ENCODE results near the gene KANSL1.
"Not testable (repeated sequence)": the region's sequence is repeated elsewhere in the genome, so short reads cannot be mapped to it uniquely, and the experiment has no call there.

KANSL1 gene

DNA sequence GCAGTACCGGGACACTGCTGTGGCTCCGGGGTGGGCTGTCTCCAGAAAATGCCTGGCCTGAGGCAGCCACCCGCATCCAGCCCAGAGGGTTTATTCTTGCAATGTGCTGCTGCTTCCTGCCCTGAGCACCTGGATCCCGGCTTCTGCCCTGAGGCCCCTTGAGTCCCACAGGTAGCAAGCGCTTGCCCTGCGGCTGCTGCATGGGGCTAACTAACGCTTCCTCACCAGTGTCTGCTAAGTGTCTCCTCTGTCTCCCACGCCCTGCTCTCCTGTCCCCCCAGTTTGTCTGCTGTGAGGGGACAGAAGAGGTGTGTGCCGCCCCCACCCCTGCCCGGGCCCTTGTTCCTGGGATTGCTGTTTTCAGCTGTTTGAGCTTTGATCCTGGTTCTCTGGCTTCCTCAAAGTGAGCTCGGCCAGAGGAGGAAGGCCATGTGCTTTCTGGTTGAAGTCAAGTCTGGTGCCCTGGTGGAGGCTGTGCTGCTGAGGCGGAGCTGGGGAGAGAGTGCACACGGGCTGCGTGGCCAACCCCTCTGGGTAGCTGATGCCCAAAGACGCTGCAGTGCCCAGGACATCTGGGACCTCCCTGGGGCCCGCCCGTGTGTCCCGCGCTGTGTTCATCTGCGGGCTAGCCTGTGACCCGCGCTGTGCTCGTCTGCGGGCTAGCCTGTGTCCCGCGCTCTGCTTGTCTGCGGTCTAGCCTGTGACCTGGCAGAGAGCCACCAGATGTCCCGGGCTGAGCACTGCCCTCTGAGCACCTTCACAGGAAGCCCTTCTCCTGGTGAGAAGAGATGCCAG lies 181.3 kb downstream of the KANSL1 start:
- no peak for DNase-seq

DNA sequence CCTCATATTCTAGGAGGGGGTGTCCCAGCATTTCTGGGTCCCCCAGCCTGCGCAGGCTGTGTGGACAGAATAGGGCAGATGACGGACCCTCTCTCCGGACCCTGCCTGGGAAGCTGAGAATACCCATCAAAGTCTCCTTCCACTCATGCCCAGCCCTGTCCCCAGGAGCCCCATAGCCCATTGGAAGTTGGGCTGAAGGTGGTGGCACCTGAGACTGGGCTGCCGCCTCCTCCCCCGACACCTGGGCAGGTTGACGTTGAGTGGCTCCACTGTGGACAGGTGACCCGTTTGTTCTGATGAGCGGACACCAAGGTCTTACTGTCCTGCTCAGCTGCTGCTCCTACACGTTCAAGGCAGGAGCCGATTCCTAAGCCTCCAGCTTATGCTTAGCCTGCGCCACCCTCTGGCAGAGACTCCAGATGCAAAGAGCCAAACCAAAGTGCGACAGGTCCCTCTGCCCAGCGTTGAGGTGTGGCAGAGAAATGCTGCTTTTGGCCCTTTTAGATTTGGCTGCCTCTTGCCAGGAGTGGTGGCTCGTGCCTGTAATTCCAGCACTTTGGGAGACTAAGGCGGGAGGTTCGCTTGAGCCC lies 182.5 kb downstream of the KANSL1 start:
- no peak for DNase-seq

DNA sequence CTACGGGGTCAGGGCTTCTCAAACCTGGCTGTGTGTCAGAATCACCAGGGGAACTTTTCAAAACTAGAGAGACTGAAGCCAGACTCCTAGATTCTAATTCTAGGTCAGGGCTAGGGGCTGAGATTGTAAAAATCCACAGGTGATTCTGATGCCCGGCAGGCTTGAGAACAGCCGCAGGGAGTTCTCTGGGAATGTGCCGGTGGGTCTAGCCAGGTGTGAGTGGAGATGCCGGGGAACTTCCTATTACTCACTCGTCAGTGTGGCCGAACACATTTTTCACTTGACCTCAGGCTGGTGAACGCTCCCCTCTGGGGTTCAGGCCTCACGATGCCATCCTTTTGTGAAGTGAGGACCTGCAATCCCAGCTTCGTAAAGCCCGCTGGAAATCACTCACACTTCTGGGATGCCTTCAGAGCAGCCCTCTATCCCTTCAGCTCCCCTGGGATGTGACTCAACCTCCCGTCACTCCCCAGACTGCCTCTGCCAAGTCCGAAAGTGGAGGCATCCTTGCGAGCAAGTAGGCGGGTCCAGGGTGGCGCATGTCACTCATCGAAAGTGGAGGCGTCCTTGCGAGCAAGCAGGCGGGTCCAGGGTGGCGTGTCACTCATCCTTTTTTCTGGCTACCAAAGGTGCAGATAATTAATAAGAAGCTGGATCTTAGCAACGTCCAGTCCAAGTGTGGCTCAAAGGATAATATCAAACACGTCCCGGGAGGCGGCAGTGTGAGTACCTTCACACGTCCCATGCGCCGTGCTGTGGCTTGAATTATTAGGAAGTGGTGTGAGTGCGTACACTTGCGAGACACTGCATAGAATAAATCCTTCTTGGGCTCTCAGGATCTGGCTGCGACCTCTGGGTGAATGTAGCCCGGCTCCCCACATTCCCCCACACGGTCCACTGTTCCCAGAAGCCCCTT lies 183.3 kb downstream of the KANSL1 start:
- no peak for DNase-seq

DNA sequence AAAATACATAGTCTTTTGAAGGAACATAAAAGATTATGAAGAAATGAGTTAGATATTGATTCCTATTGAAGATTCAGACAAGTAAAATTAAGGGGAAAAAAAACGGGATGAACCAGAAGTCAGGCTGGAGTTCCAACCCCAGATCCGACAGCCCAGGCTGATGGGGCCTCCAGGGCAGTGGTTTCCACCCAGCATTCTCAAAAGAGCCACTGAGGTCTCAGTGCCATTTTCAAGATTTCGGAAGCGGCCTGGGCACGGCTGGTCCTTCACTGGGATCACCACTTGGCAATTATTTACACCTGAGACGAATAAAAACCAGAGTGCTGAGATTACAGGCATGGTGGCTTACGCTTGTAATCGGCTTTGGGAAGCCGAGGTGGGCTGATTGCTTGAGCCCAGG lies 184.6 kb downstream of the KANSL1 start:
- no peak for DNase-seq

DNA sequence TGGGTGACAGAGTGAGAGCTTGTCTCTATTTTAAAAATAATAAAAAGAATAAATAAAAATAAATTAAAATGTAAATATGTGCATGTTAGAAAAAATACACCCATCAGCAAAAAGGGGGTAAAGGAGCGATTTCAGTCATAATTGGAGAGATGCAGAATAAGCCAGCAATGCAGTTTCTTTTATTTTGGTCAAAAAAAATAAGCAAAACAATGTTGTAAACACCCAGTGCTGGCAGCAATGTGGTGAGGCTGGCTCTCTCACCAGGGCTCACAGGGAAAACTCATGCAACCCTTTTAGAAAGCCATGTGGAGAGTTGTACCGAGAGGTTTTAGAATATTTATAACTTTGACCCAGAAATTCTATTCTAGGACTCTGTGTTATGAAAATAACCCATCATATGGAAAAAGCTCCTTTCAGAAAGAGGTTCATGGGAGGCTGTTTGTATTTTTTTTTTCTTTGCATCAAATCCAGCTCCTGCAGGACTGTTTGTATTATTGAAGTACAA lies 185.7 kb downstream of the KANSL1 start:
- no peak for DNase-seq

DNA sequence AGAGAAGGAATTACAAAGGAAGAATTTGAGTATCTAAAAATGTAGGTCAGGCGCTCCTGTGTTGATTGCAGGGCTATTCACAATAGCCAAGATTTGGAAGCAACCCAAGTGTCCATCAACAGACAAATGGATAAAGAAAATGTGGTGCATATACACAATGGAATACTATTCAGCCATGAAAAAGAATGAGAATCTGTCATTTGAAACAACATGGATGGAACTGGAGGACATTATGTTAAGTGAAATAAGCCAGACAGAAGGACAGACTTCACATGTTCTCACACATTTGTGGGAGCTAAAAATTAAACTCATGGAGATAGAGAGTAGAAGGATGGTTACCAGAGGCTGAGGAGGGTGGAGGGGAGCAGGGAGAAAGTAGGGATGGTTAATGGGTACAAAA lies 187.1 kb downstream of the KANSL1 start:
- DNase-seq, result not testable (repeated sequence)

DNA sequence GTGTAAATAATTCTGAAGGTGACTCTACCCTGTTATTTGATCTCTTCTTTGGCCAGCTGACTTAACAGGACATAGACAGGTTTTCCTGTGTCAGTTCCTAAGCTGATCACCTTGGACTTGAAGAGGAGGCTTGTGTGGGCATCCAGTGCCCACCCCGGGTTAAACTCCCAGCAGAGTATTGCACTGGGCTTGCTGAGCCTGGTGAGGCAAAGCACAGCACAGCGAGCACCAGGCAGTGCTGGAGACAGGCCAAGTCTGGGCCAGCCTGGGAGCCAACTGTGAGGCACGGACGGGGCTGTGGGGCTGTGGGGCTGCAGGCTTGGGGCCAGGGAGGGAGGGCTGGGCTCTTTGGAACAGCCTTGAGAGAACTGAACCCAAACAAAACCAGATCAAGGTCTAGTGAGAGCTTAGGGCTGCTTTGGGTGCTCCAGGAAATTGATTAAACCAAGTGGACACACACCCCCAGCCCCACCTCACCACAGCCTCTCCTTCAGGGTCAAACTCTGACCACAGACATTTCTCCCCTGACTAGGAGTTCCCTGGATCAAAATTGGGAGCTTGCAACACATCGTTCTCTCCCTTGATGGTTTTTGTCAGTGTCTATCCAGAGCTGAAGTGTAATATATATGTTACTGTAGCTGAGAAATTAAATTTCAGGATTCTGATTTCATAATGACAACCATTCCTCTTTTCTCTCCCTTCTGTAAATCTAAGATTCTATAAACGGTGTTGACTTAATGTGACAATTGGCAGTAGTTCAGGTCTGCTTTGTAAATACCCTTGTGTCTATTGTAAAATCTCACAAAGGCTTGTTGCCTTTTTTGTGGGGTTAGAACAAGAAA lies 189.1 kb downstream of the KANSL1 start:
- DNase-seq, result peak; percentile 93

DNA sequence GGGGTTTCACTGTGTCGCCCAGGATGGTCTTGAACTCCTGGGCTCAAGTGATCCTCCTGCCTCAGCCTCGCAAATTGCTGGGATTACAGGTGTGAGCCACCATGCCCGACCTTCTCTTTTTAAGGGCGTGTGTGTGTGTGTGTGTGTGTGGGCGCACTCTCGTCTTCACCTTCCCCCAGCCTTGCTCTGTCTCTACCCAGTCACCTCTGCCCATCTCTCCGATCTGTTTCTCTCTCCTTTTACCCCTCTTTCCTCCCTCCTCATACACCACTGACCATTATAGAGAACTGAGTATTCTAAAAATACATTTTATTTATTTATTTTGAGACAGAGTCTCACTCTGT lies 190.3 kb downstream of the KANSL1 start:
- DNase-seq, result no peak

DNA sequence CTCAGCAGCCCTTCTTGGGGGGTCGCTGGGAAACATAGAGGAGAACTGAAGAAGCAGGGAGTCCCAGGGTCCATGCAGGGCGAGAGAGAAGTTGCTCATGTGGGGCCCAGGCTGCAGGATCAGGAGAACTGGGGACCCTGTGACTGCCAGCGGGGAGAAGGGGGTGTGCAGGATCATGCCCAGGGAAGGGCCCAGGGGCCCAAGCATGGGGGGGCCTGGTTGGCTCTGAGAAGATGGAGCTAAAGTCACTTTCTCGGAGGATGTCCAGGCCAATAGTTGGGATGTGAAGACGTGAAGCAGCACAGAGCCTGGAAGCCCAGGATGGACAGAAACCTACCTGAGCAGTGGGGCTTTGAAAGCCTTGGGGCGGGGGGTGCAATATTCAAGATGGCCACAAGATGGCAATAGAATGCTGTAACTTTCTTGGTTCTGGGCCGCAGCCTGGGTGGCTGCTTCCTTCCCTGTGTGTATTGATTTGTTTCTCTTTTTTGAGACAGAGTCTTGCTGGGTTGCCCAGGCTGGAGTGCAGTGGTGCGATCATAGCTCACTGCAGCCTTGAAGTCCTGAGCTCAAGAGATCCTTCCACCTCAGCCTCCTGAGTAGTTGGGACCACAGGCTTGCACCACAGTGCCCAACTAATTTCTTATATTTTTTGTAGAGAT lies 190.8 kb downstream of the KANSL1 start:
- DNase-seq, result peak; percentile 72

DNA sequence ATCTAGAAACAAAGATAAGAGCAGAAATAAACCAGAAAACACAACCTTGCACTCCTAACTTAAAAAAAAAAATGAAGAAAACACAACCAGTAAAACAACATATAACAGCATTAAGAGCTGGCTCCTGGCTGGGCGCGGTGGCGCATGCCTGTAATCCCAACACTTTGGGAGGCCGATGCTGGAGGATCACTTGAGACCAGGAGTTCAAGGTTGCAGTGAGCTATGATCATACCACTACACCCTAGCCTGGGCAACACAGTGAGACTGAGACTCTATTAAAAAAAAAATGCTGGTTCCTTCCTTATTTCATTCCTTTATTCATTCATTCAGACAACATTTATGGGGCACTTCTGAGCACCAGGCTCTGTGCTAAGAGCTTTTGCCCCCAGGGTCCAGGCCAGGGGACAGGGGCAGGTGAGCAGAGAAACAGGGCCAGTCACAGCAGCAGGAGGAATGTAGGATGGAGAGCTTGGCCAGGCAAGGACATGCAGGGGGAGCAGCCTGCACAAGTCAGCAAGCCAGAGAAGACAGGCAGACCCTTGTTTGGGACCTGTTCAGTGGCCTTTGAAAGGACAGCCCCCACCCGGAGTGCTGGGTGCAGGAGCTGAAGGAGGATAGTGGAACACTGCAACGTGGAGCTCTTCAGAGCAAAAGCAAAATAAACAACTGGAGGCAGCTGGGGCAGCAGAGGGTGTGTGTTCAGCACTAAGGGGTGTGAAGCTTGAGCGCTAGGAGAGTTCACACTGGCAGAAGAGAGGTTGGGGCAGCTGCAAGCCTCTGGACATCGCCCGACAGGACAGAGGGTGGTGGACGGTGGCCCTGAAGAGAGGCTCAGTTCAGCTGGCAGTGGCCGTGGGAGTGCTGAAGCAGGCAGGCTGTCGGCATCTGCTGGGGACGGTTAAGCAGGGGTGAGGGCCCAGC lies 191.6 kb downstream of the KANSL1 start:
- peak; percentile 35 for DNase-seq

DNA sequence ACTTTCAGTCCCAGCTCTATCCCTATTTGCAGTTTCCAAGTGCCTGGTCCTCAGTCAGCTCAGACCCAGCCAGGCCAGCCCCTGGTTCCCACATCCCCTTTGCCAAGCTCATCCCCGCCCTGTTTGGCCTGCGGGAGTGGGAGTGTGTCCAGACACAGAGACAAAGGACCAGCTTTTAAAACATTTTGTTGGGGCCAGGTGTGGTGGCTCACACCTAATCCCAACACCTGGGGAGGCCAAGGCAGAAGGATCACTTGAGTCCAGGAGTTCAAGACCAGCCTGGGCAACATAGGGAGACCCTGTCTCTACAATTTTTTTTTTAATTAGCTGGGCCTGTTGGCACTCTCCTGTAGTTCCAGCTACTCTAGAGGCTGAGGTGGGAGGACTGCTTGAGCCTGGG lies 192.5 kb downstream of the KANSL1 start:
- no peak for DNase-seq

DNA sequence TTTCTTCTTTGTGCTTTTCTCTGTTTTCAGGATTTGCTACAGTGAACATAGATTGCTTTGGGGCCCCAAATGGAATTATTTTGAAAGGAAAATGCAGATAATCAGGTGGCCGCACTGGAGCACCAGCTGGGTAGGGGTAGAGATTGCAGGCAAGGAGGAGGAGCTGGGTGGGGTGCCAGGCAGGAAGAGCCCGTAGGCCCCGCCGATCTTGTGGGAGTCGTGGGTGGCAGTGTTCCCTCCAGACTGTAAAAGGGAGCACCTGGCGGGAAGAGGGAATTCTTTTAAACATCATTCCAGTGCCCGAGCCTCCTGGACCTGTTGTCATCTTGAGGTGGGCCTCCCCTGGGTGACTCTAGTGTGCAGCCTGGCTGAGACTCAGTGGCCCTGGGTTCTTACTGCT lies 192.9 kb downstream of the KANSL1 start:
- no peak for DNase-seq

DNA sequence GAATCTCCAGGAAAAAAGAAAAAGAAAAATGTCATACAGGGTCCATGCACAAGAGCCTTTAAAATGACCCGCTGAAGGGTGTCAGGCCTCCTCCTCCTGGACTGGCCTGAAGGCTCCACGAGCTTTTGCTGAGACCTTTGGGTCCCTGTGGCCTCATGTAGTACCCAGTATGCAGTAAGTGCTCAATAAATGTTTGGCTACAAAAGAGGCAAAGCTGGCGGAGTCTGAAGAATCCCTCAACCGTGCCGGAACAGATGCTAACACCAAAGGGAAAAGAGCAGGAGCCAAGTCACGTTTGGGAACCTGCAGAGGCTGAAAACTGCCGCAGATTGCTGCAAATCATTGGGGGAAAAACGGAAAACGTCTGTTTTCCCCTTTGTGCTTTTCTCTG lies 193.3 kb downstream of the KANSL1 start:
- DNase-seq, result no peak

DNA sequence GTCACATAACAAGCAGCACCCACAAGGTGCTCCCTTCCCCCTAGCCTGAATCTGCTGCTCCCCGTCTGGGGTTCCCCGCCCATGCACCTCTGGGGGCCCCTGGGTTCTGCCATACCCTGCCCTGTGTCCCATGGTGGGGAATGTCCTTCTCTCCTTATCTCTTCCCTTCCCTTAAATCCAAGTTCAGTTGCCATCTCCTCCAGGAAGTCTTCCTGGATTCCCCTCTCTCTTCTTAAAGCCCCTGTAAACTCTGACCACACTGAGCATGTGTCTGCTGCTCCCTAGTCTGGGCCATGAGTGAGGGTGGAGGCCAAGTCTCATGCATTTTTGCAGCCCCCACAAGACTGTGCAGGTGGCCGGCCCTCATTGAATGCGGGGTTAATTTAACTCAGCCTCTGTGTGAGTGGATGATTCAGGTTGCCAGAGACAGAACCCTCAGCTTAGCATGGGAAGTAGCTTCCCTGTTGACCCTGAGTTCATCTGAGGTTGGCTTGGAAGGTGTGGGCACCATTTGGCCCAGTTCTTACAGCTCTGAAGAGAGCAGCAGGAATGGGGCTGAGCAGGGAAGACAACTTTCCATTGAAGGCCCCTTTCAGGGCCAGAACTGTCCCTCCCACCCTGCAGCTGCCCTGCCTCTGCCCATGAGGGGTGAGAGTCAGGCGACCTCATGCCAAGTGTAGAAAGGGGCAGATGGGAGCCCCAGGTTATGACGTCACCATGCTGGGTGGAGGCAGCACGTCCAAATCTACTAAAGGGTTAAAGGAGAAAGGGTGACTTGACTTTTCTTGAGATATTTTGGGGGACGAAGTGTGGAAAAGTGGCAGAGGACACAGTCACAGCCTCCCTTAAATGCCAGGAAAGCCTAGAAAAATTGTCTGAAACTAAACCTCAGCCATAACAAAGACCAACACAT lies 194.0 kb downstream of the KANSL1 start, which contains the start of gene STH:
TSS of gene STH (plus strand) at position 264 of the 913 bp plus-strand sequence. CDS start at position 294, 30 bp downstream.
- no peak for DNase-seq

DNA sequence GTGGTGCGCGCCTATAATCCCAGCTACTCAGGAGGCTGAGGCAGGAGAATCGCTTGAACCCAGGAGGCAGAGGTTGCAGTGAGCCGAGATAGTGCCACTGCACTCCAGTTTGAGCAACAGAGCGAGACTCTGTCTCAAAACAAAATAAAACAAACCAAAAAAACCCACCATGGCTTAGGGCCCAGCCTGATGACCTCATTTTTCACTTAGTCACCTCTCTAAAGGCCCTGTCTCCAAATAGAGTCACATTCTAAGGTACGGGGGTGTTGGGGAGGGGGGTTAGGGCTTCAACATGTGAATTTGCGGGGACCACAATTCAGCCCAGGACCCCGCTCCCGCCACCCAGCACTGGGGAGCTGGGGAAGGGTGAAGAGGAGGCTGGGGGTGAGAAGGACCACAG lies 195.6 kb downstream of the KANSL1 start:
- DNase-seq, result no peak

DNA sequence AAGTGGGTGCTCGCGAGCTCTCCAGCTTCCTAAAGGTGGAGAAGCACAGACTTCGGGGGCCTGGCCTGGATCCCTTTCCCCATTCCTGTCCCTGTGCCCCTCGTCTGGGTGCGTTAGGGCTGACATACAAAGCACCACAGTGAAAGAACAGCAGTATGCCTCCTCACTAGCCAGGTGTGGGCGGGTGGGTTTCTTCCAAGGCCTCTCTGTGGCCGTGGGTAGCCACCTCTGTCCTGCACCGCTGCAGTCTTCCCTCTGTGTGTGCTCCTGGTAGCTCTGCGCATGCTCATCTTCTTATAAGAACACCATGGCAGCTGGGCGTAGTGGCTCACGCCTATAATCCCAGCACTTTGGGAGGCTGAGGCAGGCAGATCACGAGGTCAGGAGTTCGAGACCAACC lies 196.1 kb downstream of the KANSL1 start:
- no peak for DNase-seq

DNA sequence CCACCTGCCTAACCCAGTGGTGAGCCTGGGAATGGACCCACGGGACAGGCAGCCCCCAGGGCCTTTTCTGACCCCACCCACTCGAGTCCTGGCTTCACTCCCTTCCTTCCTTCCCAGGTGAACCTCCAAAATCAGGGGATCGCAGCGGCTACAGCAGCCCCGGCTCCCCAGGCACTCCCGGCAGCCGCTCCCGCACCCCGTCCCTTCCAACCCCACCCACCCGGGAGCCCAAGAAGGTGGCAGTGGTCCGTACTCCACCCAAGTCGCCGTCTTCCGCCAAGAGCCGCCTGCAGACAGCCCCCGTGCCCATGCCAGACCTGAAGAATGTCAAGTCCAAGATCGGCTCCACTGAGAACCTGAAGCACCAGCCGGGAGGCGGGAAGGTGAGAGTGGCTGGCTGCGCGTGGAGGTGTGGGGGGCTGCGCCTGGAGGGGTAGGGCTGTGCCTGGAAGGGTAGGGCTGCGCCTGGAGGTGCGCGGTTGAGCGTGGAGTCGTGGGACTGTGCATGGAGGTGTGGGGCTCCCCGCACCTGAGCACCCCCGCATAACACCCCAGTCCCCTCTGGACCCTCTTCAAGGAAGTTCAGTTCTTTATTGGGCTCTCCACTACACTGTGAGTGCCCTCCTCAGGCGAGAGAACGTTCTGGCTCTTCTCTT lies 196.8 kb downstream of the KANSL1 start:
- no peak for DNase-seq

DNA sequence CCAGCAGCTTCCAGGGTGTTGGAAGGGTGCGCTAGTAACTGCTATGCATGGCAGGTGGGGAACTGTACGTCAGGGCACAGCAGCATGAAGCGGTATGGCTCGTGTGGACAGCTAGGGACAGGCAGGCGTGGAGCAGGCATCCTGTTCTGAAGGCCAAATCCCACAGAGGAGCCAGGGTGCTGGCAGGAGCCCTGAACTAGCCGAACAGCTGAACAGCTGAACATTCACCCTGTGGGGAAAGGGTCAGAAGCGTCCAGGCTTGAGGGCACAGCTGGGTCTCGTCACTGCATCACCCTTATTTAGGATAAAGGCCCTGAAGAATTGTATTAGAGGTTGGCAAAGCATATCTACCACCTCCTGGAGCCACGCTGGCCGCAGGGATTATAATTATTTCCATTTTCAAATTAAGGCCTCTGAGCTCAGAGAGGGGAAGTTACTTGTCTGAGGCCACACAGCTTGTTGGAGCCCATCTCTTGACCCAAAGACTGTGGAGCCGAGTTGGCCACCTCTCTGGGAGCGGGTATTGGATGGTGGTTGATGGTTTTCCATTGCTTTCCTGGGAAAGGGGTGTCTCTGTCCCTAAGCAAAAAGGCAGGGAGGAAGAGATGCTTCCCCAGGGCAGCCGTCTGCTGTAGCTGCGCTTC lies 197.5 kb downstream of the KANSL1 start:
- DNase-seq, result no peak

DNA sequence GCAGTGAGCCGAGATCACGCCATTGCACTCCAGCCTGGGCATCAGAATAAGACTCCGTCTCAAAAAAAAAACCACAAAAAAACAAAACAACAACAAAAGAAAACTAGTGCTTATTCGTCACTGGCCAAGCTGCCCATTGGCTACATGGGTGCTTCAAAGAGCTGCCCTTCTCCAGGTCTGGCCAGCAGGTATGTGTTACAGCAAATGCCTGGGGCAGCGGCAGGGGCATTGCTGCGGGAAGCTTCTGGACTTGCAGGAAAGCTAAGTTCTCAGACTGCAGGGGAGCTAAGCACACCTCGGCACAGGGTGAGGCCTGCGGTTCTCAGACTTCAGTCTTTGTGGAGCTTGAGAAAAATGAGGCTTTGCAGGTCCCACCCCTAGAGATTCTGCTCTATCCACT lies 198.2 kb downstream of the KANSL1 start:
- DNase-seq, result no peak
